HG03575 (cell line): ENCODE measurements around the gene PTH2R.
A peak's percentile ranks its signal among the peaks of the same experiment; 100 is the strongest.
"Not testable (repeated sequence)": the region's sequence is repeated elsewhere in the genome, so short reads cannot be mapped to it uniquely, and the experiment has no call there.

ENCODE experiments used
- ATAC-seq: cut with Tn5 transposase; IDR thresholded peaks from one replicate; pipeline ENCODE4 v1.9.1; 2021; ENCODE audit not compliant: unreplicated experiment, insufficient number of reproducible peaks, low FRiP score; ENCODE audit errors: extremely low read depth

PTH2R gene, protein sequence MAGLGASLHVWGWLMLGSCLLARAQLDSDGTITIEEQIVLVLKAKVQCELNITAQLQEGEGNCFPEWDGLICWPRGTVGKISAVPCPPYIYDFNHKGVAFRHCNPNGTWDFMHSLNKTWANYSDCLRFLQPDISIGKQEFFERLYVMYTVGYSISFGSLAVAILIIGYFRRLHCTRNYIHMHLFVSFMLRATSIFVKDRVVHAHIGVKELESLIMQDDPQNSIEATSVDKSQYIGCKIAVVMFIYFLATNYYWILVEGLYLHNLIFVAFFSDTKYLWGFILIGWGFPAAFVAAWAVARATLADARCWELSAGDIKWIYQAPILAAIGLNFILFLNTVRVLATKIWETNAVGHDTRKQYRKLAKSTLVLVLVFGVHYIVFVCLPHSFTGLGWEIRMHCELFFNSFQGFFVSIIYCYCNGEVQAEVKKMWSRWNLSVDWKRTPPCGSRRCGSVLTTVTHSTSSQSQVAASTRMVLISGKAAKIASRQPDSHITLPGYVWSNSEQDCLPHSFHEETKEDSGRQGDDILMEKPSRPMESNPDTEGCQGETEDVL

DNA sequence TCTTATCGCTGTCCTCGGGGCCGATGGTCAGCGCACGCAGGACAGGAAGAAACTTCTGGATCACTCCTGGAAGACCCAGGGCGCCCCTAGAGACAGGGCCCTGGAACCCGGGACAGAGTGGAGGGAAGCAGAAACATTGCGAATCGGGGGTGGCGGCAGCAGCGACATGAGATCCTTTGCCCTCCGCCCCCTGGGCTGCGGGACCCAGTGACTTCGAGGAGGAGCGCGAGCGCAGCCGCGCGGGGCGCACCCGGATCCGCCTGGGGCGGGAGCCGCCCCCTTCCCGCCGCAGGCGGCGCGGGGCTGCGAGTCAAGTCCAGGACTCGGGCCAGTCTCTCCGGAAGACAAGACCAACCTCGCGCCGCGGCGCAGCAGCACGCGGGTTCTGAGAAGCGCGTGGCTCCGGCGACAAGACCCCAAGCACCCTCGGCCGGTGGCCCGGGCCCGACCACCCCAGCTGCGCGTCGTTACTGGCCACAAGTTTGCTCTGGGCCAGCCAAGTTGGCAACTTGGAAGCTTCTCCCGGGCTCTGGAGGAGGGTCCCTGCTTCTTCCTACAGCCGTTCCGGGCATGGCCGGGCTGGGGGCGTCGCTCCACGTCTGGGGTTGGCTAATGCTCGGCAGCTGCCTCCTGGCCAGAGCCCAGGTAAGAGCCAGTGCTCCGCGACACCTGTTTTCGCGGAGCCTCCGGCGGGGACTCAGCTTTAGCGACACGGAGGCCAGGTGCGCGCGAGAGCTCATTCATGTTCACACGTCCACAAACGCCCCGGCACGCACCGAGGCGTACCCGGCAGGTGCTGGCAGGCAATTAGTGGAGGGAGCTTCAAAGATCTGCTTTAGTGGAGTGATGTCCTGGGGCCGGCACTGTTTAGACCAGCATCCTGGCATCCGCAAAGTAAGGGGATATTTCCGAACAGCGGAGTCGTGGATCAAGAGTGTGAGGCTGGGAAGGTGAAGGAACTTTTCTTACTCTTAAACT lies at the start of gene PTH2R:
Gene PTH2R (plus strand): TSS at position 319 of the 978 bp plus-strand sequence. CDS start 252 bp downstream, at position 571.
- no peak for ATAC-seq

GRCh38 chr2:208356846-208357574 lies 49.6 kb upstream of the PTH2R start:
- no peak for ATAC-seq

DNA sequence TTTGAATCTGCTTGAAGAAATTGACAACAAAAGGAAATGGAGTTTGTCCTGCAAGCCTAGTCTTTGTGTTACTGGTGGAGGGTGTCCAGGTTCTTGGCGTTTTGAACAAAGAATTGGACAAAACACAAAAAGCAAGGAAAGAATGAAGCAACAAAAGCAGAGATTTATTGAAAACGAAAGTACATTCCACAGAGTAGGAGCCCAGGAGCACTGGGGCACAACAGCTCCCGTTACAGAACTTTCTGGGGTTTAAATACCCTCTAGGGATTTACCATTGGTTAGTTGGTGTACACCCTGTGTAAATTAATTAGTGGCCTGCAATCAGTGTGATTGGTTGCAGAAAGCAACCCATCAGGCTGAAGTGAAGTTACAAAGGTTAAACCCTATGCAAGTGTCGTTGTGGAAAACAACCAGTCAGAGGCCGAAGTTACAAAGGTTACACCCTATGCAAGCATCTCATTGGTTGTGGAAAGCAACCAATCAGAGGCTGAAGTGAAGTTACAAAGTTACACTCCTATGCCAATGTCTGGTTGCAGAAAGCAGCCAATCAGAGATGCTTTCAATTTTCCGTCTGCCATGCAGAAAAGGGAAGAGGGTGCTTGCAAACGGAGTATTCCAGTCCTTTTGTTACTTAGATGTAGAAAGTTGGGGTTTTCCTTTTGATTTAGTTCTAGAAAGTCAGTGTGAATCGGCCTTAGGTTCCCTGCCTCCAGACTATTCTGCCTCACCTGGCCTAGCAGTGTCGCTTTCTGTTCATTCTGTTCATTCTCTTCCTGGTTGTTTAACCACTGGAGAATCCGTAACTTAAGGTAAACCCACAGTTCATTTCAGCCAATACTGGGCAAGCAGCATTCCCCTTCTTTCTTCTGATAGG lies 47.6 kb upstream of the PTH2R start:
- no peak for ATAC-seq

DNA sequence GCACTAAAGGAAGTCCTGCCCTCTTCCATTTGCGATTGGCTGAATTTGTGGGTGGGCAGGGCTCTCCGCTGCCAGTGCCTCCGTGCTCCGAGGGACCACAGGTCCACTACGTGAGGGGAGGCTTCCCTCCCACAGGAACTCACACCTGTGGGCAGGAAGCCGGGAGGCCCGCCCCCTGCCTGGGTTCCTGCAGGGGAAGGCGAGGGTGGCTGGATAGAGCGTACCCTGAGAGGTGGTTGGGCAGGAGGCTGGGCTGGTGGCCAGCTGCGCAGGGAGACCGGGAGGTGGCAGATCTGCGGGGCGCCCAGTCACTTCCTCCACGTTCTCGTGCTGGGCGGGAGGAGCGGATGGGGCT lies 47.0 kb upstream of the PTH2R start:
- ATAC-seq: no peak

DNA sequence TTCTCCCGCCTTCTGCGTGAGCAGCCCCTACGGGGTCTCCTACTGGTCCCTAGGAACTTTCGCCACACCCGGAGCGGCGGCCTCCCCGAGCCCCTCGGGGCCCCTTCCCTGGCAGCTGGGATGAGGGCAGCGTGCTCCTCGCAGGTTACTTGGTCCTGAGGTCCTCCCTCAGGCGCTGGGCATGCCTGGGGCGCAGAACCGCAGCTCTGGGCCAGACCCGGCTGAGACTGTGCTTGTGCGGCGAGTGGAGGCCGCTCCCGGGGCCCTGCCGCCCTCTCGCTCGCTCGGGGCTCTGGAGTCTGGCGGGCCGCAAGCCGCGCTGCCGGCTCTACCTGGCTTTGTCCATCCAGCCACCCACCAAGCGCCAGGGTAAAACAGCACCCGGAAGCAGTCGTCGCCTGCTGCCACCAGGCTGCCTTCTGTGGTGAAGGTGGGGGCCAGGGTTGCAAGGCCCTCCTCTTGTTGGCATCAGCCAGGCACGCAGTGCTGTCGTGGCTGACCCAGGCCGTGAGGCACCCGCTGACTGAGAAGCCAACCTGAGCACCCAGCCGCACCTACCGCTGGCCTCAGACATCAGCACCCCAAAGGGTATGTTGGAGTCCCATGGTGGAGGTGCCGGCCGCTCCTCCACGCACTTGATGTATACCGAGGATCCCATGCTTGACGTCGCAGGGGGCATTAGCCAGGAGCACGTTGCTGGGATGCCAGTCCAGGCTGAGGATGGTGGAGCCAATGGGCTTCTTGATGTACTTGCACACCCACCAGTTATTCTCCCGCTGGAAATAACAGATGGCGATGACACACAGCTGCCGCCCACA lies 46.1 kb upstream of the PTH2R start:
- ATAC-seq: no peak

GRCh38 chr2:208361077-208361441 lies 45.5 kb upstream of the PTH2R start:
- no peak for ATAC-seq

GRCh38 chr2:208363485-208363884 lies 43.1 kb upstream of the PTH2R start:
- peak; percentile 57 for ATAC-seq

DNA sequence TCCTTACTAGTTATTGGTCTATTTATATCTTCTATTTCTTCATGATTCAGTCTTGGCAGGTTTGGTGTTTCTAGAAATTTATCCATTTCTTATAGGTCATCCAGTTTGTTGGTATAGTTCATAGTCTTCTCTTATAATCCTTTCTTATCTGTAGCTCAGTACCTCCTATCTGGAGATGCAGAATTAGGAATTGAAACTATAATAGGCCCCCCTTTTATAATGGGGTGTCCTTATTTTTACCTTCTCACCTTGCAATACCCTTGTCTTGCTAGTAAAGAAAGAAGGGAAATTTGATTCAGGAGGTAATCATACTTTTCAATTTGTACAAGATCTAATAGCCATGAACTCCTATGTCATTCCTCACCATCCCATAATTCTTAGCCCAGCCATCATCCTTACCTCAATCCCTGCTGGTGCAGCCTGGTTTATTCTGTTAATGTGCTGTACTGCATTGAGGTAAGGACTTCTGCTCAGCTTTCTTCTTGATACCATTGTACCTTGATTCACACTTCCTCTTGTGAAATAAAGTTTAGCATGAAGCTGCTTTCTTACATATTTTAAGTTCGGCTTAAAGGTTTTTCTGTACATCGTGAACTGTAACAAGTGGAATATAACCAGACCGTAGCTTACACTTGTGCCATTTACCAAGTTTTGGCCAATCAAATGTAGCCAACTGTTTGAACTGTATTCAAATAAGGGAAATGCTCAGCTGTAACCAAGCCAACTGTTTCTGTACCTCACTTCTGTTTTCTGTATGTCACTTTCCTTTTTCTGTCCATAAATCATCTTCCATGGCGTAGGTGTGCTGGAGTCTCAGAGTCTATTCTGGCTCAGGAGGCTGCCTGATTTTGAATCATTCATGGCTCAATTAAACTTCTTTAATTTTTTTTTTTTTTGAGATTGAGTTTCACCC lies 40.1 kb upstream of the PTH2R start:
- ATAC-seq: peak; percentile 40

GRCh38 chr2:208369091-208369490 lies 37.5 kb upstream of the PTH2R start:
- no peak for ATAC-seq

DNA sequence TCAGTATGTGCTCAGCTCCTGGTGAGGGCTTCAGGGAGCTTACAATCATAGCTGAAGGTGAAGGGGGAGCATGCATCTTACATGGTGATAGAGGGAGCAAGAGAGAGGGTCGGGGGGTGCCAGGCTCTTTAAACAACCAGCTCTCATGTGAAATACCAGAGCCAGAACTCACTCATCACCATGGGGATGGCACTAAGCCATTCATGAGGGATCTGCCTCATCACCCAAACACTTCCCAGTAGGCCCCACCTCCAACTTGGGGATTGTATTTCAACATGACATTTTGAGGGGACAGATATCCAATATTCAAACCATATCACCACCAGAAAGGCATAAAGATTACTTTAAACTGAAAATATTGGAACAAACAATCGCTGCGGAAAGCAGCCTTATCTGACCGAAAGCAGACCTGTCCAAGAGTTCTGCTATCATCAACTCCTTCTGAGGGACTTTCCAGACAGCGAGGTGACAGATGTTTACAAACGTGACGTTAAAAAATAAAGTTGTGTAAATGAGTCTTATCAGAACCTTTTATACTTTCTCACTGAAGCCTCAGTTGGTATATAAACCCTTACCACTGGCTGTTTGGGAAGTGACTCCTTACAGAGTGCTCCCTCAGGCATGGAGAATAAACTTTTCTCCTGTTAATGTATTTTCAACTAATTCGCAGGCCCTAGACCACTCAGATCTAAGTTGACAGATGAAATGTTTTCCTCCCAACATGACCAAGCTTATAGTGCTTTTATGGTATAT lies 35.5 kb upstream of the PTH2R start:
- ATAC-seq: no peak

GRCh38 chr2:208371634-208371935 lies 35.0 kb upstream of the PTH2R start:
- ATAC-seq: no peak

GRCh38 chr2:208373460-208374089 lies 33.0 kb upstream of the PTH2R start:
- no peak for ATAC-seq

DNA sequence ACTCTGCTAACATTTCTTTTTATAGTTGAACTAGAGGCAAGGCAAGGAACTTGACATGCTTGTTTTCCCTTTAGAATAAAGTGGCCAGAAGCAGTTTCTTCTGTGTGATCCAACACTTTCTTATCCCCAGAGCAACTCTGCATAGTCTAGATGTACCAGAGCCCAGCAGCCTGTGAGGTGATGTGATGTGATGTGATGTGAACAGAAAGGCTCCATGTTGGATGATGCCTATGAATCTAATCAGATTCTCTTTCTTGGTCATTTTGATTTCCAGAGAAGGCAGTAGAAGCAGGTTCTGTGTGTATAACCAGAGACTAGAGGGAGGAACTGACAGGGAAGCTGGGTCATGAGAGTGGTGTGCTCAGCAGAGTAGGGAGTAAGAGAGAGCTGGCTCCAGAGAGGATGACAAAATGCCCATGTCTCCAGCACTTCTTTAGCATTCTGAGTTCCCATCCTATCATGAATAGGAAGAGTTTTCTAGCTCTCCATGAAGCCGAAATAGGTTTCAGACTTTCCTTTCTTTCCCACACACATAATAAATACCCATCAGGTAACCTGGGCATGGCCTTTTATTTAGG lies 31.0 kb upstream of the PTH2R start:
- no peak for ATAC-seq

GRCh38 chr2:208377344-208377860 lies 29.2 kb upstream of the PTH2R start:
- ATAC-seq: not testable (repeated sequence)

- no peak for ATAC-seq
These were observed 27.4 kb upstream of the PTH2R start for GRCh38 chr2:208379192-208379591.
